GM06990 (cell line): ENCODE data around the gene KRT27.
A peak's percentile ranks its signal among the peaks of the same experiment; 100 is the strongest.
"Not testable (repeated sequence)": the region's sequence is repeated elsewhere in the genome, so short reads cannot be mapped to it uniquely, and the experiment has no call there.

Experiments used
- DNase-seq: peaks from one replicate; pipeline ENCODE4 v3.0.0-alpha.2; 2011; ENCODE audit not compliant: insufficient read length; ENCODE audit errors: extremely low read depth
- H3K27me3 ChIP-seq: replicated peaks from 2 replicates; pipeline ENCODE4 v1.6.0; 2011; ENCODE audit warnings: low read length; ENCODE audit not compliant: control insufficient read depth, insufficient read depth
- H3K36me3 ChIP-seq: 2 replicates; pipeline ENCODE4 v1.5.1; 2011; ENCODE audit warnings: low read length; ENCODE audit not compliant: control insufficient read depth, insufficient read depth
- H3K4me3 ChIP-seq: replicated peaks from 2 replicates; pipeline ENCODE4 v1.5.1; 2011; ENCODE audit warnings: low read depth, mild to moderate bottlenecking, control low read depth, low read length
- TF ChIP-seq, protein P1 (sequence below): IDR thresholded peaks from 2 replicates; pipeline ENCODE4 v1.5.1; 2011; ENCODE audit warnings: low read length, control low read depth, mild to moderate bottlenecking, inconsistent platforms; ENCODE audit not compliant: insufficient read depth, poor library complexity, severe bottlenecking

Gene KRT27

DNA sequence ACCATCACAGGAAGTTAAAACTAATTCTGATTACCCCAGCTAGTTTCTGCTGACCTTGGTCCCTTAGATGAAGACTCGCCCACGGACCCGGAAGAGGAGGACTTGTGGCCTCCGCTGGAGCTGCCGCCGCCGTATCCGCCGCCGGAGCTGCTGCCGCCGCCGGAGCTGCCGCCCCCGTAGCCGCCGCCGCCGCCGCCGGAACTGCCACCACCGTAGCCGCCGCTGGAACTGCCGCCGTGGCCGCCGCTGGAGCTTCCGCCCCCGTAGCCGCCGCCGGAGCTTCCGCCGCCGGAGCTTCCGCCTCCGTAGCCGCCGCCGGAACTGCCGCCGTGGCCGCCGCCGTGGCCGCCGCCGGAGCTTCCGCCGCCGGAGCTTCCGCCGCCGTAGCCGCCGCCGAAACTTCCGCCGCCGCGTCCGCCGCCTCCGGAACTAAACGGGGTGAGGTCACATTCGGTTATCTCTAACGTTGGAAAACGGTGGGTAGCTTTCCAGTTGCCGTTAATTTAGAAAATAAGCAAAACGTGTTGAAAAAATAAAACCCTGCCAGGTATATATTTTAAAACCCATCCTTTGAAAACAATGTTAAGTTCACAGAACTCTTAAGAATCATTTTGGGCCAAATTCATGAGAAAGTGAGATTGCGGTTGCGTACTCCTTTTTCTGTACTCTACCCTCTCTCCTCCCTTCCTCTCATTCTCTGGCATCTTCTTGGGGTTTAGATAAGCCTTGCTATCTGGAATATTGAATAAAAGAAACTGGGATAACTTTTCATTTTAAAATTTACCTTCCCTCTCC, 36.6 kb upstream of the KRT27 start:
- TF ChIP-seq, protein P1, sequence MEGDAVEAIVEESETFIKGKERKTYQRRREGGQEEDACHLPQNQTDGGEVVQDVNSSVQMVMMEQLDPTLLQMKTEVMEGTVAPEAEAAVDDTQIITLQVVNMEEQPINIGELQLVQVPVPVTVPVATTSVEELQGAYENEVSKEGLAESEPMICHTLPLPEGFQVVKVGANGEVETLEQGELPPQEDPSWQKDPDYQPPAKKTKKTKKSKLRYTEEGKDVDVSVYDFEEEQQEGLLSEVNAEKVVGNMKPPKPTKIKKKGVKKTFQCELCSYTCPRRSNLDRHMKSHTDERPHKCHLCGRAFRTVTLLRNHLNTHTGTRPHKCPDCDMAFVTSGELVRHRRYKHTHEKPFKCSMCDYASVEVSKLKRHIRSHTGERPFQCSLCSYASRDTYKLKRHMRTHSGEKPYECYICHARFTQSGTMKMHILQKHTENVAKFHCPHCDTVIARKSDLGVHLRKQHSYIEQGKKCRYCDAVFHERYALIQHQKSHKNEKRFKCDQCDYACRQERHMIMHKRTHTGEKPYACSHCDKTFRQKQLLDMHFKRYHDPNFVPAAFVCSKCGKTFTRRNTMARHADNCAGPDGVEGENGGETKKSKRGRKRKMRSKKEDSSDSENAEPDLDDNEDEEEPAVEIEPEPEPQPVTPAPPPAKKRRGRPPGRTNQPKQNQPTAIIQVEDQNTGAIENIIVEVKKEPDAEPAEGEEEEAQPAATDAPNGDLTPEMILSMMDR: no peak
- peak; percentile 86 for DNase-seq
- H3K27me3 ChIP-seq: no peaks in the 10 kb centered on the region

DNA sequence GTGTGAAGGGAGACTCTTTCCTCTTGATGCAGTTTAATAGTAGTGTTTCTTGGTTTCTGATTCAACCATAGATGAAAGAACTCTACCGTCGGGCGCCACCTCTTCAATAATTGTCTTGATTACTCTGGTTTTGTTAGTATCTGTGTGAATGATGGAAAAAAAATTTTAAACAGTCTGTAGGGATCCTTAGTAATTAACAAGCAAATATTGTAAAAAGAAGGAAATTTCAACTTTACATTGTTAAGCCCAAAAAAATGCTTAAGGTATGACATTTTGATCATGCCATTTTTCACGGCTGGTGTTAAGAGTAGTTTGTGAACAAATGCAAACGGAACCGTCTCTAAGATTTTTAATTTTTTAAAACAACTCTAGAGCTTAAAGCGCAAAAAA, 36.0 kb upstream of the KRT27 start:
- TF ChIP-seq, protein P1: no peak
- DNase-seq: no peak

More for the DNA sequence above, 36.6 kb upstream of the KRT27 start:
- Histone ChIP-seq H3K36me3 (no peaks in the 10 kb centered on the region; the same call in 1 of the 2 replicates), H3K4me3 (peak overlapping the region; percentile 77)

DNA sequence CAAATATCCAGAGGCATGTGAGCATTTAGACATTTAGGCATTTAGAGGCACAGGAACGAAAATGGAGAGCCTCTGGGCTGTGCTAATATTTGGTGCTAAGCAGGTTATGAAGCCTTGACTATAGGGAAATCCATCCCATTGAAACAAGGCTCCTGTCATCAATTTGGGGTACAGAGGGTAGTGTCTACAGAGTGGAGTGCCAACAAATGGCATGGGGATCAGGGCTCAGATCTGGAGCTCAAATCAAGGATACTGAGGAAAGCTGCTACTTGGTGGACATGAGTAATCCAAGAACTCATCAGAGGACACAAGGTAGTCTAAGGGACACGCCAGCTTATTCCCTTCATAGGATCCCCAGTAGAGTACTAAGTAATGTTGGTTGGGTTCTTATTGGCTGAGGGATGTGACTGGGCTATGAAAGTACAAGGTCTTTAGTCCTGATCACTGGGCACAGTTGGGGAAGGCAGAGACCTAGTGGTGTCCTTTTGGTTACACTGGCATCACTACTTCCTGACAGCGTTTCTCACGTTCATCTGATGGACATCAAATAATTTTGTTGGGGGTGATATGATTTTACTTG, 34.8 kb upstream of the KRT27 start:
- no peak for DNase-seq
- Histone ChIP-seq H3K4me3 (no peak overlapping the region), H3K36me3 (no peaks in the 10 kb centered on the region; the same call in 1 of the 2 replicates), H3K27me3 (no peaks in the 10 kb centered on the region)
- TF ChIP-seq, protein P1: no peak

More for the DNA sequence above, 36.0 kb upstream of the KRT27 start:
- no peaks in the 10 kb centered on the region; the same call in 1 of the 2 replicates for H3K36me3 ChIP-seq
- H3K4me3 ChIP-seq: peak overlapping the region; percentile 77
- H3K27me3 ChIP-seq: no peaks in the 10 kb centered on the region

DNA sequence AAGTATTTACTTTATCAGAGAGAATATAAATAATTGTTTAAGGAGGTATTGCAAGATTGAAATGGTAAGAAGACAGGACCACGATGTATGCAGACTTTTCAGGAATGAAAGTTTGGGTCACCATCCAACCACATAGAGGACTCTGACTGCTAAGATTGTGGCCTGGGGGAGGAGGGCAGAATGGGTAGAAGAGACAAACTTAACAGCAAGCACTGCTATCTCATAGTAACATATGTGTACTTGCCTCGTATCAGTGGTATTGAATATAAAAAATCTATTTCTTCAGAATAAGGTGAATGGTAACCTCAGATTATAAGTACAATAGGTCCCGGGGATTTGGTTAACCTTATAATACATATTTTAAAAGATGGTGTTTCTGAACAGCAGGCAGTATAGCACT, 34.2 kb upstream of the KRT27 start:
- Histone ChIP-seq H3K4me3 (no peak overlapping the region), H3K27me3 (no peaks in the 10 kb centered on the region), H3K36me3 (no peaks in the 10 kb centered on the region; the same call in 1 of the 2 replicates)
- DNase-seq: no peak
- TF ChIP-seq, protein P1: no peak

DNA sequence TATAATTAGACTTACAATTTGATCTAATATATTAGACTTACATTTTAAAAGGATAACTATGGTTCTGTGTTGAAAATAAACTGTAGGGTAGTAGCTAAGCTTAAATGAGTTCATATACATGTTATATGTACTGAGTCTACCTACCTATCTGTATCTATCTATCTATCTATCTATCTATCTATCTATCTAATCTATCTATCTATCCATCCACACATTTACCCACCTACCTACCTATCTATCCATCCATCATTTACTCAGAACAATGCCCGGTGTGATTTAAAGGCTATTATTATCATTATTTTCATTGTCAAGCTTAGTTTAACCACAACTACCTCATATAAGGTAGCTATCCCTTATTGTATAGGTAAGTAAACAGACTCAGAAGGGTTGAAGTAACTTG, 33.0 kb upstream of the KRT27 start:
- no peaks in the 10 kb centered on the region for H3K27me3 ChIP-seq
- TF ChIP-seq, protein P1: no peak
- H3K36me3 ChIP-seq: no peaks in the 10 kb centered on the region; the same call in 1 of the 2 replicates

DNA sequence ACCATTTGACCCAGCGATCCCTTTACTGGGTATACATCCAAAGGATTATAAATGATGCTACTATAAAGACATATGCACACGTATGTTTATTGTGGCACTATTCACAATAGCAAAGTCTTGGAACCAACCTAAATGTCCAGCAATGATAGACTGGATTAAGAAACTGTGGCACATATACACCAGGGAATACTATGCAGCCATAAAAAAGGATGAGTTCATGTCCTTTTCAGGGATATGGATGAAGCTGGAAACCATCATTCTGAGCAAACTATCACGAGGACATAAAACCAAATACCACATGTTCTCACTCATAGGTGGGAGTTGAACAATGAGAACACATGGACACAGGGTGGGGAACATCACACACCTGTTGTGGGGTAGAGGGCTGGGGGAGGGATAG, 32.3 kb upstream of the KRT27 start:
- H3K27me3 ChIP-seq, H3K36me3 ChIP-seq, DNase-seq, H3K4me3 ChIP-seq: not testable (repeated sequence)

More for the DNA sequence above, 33.0 kb upstream of the KRT27 start:
- no peak for DNase-seq
- no peak overlapping the region for H3K4me3 ChIP-seq
